ENCODE measurements around the gene NEK4. TPM values are rescaled to one million over a fixed set of nuclear protein-coding genes. Genes with fewer than 3 reads are reported as not detected.

The NEK4 gene
- total and polyA plus RNA-seq, 2 of the 13 experiments (the other 11 are each of a cell fraction or from before 2014, with no cell fraction given): 16.5 to 38.0 TPM

DNA sequence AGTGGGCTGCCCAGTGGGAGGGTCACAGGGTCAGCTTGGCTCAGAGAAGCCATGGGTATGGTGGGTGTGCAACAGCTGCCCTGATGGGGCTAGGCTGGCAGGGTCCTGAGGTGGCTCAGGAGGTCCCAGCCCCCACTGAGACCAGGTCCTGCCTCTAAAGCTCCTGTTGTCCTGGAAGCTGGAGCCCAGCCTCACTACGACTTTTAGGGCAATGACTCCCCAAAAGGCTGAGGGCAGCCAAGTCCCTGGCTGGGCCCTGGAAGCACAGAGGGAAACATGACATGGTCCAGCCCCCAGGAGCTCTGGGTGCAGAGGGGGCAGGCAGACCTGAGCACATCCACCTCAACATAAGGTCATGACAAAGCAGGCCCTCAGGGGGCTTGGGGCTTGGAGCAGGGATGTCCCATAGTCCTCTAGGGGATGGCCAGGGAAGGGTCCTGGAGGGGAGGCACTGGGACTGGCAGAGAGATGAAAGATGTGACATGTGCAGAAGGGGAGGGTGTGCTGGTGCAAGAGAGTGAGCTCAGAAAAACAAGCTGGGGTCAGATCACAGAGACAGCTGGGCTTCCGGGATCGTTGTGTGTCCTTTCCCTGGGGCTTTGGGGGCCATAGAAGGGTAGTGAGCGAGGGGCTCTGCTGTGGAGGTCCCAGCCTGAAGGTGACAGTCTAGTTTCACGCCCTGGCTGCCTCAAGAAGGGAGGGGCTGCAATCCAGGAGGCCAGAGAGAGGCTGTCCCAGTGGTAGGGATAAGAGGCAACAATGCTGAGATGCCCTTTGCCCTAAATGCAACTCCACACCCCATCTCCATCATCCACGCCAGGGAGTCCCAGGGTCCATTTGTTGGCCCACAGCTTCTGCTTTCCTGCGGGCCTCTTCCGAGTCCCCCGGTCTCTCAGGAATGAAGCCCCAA lies 23.2 kb upstream of the NEK4 start (continued):
- TF ChIP-seq, protein P1, sequence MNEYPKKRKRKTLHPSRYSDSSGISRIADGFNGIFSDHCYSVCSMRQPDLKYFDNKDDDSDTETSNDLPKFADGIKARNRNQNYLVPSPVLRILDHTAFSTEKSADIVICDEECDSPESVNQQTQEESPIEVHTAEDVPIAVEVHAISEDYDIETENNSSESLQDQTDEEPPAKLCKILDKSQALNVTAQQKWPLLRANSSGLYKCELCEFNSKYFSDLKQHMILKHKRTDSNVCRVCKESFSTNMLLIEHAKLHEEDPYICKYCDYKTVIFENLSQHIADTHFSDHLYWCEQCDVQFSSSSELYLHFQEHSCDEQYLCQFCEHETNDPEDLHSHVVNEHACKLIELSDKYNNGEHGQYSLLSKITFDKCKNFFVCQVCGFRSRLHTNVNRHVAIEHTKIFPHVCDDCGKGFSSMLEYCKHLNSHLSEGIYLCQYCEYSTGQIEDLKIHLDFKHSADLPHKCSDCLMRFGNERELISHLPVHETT (CRISPR knock-in tag; conservative IDR thresholded peaks at IDR 0.05): no peak
- TF ChIP-seq, protein P2, sequence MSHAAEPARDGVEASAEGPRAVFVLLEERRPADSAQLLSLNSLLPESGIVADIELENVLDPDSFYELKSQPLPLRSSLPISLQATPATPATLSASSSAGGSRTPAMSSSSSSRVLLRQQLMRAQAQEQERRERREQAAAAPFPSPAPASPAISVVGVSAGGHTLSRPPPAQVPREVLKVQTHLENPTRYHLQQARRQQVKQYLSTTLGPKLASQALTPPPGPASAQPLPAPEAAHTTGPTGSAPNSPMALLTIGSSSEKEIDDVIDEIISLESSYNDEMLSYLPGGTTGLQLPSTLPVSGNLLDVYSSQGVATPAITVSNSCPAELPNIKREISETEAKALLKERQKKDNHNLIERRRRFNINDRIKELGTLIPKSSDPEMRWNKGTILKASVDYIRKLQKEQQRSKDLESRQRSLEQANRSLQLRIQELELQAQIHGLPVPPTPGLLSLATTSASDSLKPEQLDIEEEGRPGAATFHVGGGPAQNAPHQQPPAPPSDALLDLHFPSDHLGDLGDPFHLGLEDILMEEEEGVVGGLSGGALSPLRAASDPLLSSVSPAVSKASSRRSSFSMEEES (CRISPR knock-in tag; IDR thresholded peaks at IDR 0.05): no peak
- peak; percentile 42; the same call in 1 of the 2 replicates for TF ChIP-seq FOXA3 (CRISPR knock-in tag; IDR thresholded peaks at IDR 0.05)
- TF ChIP-seq KLF13 (CRISPR knock-in tag; IDR thresholded peaks at IDR 0.05): no peak
- TF ChIP-seq SP4 (CRISPR knock-in tag; IDR thresholded peaks at IDR 0.05): 0 out of 2 replicates have a peak, but pooled peaks have one; percentile 49
- TF ChIP-seq HIVEP1 (CRISPR knock-in tag; IDR thresholded peaks at IDR 0.05): no peak
- TF ChIP-seq, protein P3, sequence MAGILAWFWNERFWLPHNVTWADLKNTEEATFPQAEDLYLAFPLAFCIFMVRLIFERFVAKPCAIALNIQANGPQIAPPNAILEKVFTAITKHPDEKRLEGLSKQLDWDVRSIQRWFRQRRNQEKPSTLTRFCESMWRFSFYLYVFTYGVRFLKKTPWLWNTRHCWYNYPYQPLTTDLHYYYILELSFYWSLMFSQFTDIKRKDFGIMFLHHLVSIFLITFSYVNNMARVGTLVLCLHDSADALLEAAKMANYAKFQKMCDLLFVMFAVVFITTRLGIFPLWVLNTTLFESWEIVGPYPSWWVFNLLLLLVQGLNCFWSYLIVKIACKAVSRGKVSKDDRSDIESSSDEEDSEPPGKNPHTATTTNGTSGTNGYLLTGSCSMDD (CRISPR knock-in tag; IDR thresholded peaks at IDR 0.05): no peak
- TF ChIP-seq, protein P4, sequence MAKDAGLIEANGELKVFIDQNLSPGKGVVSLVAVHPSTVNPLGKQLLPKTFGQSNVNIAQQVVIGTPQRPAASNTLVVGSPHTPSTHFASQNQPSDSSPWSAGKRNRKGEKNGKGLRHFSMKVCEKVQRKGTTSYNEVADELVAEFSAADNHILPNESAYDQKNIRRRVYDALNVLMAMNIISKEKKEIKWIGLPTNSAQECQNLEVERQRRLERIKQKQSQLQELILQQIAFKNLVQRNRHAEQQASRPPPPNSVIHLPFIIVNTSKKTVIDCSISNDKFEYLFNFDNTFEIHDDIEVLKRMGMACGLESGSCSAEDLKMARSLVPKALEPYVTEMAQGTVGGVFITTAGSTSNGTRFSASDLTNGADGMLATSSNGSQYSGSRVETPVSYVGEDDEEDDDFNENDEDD (CRISPR knock-in tag; IDR thresholded peaks at IDR 0.05; ENCODE audit: borderline replicate concordance): no peak
- no peak for TF ChIP-seq RNF2 (conservative IDR thresholded peaks at IDR 0.05; ENCODE audit: low read depth)
- no peak for TF ChIP-seq ZNF3 (CRISPR knock-in tag; IDR thresholded peaks at IDR 0.05)
- no peak for TF ChIP-seq FOXA1 (IDR thresholded peaks at IDR 0.05)
- no peak for TF ChIP-seq FOXA1 (CRISPR knock-in tag; IDR thresholded peaks at IDR 0.05)
- TF ChIP-seq, protein P5, sequence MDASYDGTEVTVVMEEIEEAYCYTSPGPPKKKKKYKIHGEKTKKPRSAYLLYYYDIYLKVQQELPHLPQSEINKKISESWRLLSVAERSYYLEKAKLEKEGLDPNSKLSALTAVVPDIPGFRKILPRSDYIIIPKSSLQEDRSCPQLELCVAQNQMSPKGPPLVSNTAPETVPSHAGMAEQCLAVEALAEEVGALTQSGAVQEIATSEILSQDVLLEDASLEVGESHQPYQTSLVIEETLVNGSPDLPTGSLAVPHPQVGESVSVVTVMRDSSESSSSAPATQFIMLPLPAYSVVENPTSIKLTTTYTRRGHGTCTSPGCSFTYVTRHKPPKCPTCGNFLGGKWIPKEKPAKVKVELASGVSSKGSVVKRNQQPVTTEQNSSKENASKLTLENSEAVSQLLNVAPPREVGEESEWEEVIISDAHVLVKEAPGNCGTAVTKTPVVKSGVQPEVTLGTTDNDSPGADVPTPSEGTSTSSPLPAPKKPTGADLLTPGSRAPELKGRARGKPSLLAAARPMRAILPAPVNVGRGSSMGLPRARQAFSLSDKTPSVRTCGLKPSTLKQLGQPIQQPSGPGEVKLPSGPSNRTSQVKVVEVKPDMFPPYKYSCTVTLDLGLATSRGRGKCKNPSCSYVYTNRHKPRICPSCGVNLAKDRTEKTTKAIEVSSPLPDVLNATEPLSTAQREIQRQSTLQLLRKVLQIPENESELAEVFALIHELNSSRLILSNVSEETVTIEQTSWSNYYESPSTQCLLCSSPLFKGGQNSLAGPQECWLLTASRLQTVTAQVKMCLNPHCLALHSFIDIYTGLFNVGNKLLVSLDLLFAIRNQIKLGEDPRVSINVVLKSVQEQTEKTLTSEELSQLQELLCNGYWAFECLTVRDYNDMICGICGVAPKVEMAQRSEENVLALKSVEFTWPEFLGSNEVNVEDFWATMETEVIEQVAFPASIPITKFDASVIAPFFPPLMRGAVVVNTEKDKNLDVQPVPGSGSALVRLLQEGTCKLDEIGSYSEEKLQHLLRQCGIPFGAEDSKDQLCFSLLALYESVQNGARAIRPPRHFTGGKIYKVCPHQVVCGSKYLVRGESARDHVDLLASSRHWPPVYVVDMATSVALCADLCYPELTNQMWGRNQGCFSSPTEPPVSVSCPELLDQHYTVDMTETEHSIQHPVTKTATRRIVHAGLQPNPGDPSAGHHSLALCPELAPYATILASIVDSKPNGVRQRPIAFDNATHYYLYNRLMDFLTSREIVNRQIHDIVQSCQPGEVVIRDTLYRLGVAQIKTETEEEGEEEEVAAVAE (CRISPR knock-in tag; IDR thresholded peaks at IDR 0.05; ENCODE audit: borderline replicate concordance): no peak

All from HepG2 (cell line).